ENCODE measurements around the gene IRX3. TPM values are rescaled to one million over a fixed set of nuclear protein-coding genes. Genes with fewer than 3 reads are reported as not detected.

The IRX3 gene
- total RNA-seq, 2 donors from 2014 or later: 0.54 TPM; not detected in 1

DNA sequence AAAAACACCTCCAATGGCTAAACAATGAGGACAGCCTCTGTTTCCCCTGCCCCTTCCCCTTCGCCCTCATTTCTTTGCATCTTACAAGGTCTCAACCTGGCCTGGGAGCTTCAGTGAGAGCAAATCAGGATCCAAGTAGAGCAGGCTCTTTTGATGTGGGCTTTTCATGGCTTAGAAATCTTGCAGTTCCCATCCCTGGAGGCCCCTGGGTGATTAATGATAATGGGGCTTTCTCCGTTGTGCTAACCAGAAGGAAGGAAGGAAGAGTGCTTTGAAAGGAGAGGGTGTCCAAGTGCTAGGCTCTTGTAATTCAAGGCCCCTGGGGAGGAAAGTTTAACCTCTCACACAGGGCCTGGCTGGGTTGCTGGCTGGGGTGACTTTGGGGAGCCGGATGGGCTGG, 18.5 kb upstream of the IRX3 start:
- Histone ChIP-seq H3K27me3 (no peaks in the 10 kb centered on the region), H3K9me3 (no peaks in the 10 kb centered on the region), H3K9ac (ENCODE audit: low read depth in 2 of 2, low read length in 2 of 2) (no peak overlapping the region), H3K4me1 (no peaks in the 10 kb centered on the region), H3K4me3 (no peak overlapping the region), H3K36me3 (no peaks in the 10 kb centered on the region), H3K27ac (no peak overlapping the region)
- DNase-seq: no peak
- intact Hi-C loops (cut with DNase I): no loop called here
- no peak for TF ChIP-seq CTCF (IDR thresholded peaks at IDR 0.05)

- intact Hi-C loops (cut with DNase I): no loop called here
- no peaks in the 10 kb centered on the region for H3K9me3 ChIP-seq
- no peak for TF ChIP-seq CTCF (IDR thresholded peaks at IDR 0.05)
- H3K9ac ChIP-seq (ENCODE audit: low read depth in 2 of 2, low read length in 2 of 2): no peak overlapping the region
- H3K36me3 ChIP-seq: no peaks in the 10 kb centered on the region
- no peak for DNase-seq
- no peak overlapping the region for H3K4me3 ChIP-seq
- H3K27ac ChIP-seq: no peak overlapping the region
- H3K27me3 ChIP-seq: no peaks in the 10 kb centered on the region
- no peaks in the 10 kb centered on the region for H3K4me1 ChIP-seq
These were observed 17.0 kb upstream of the IRX3 start for GRCh38 chr16:54303613-54304012.

DNA sequence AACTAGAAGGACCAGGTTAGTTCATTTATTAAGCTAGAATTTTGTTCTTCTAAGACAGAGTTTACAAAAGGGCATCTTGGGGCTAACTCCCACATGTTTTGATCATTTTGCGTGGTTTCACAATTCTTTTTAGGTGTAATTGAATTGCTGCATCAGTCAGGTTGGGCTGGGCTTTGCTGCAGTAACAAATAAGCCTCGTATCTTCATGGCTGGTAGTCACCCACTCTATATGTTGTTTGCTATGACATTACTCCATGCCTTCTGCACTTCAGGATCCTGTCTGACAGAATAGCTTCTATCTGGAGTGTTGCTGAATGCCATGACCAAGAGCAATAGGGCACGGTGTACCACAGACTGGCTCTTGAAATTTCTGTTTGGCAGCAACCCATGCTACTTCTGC, 10.6 kb upstream of the IRX3 start:
- H3K27me3 ChIP-seq: peaks cover 2% of the 10 kb centered on the region
- intact Hi-C loops (cut with DNase I): no loop called here

GRCh38 chr16:54296543-54296942, 10.0 kb upstream of the IRX3 start:
- H3K4me3 ChIP-seq: no peak overlapping the region
- no peak for TF ChIP-seq CTCF (IDR thresholded peaks at IDR 0.05)
- H3K9ac ChIP-seq (ENCODE audit: low read depth in 2 of 2, low read length in 2 of 2): no peak overlapping the region
- H3K4me1 ChIP-seq: no peaks in the 10 kb centered on the region
- H3K27me3 ChIP-seq: peaks cover 6% of the 10 kb centered on the region
- no peak overlapping the region for H3K27ac ChIP-seq
- DNase-seq: no peak
- no peaks in the 10 kb centered on the region for H3K9me3 ChIP-seq
- H3K36me3 ChIP-seq: no peaks in the 10 kb centered on the region
- intact Hi-C loops (cut with DNase I): no loop called here

More for the DNA sequence above, 10.6 kb upstream of the IRX3 start:
- Histone ChIP-seq H3K9ac (ENCODE audit: low read depth in 2 of 2, low read length in 2 of 2) (no peak overlapping the region), H3K36me3 (no peaks in the 10 kb centered on the region), H3K4me1 (no peaks in the 10 kb centered on the region), H3K27ac (no peak overlapping the region), H3K9me3 (no peaks in the 10 kb centered on the region), H3K4me3 (no peak overlapping the region)
- TF ChIP-seq CTCF (IDR thresholded peaks at IDR 0.05): no peak
- DNase-seq: no peak

DNA sequence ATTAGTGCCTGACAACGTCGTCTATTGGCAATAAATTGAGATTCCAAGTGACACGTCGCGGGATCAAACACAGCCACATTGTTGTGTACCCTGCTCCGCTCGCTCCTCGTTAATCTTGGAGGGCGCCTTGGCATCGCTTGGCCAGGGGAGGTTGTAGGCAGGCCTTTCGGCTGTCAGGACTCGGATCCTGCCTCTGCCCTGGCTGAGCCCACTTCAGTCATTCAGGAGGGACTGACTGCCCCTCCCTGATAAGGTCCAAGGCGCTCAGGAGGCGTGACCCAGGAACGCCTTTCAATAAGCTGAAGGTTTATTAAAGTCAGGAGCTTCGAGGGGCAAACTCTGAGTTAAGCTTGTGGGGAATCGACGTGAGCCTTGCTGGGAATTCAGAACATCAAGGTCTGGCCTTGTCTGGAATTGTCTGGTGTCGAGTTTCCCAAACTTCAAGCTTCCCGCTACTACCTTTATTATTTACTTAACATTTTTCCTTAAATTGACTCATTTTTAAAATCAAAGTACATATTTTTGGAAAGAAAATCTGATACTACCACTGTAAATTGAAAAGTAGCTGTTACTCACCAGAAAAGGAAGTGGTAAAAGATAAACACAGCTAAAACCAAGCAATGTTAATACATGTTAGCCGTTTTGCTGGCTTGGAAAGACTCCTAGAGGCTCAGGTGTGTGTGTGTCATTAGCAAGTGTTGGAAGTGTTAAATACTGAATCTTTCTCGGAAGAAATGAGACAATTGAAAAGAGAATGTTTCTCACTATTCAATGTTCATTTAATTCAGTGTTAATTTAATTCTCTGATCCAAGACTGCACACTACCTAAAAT, 5.3 kb upstream of the IRX3 start:
- no peak for DNase-seq
- intact Hi-C loops (cut with DNase I): no loop called here
- Histone ChIP-seq H3K4me1 (no peaks in the 10 kb centered on the region), H3K36me3 (no peaks in the 10 kb centered on the region), H3K9me3 (no peaks in the 10 kb centered on the region), H3K27ac (no peak overlapping the region), H3K4me3 (no peak overlapping the region), H3K9ac (ENCODE audit: low read depth in 2 of 2, low read length in 2 of 2) (no peak overlapping the region), H3K27me3 (peaks cover 50% of the 10 kb centered on the region)
- TF ChIP-seq CTCF (IDR thresholded peaks at IDR 0.05): no peak
